NCI-H1694 treated with DMSO at 0.1 percent for 48 hours (cell line): ENCODE measurements around the gene C3orf18.

Experiments used
- DNase-seq: peaks from one replicate; lab custom pipeline; 2025; lab: John Stamatoyannopoulos, UW

C3orf18 gene

GRCh38 chr3:50603261-50604109 is 35.9 kb upstream of the C3orf18 start:
- no peak for DNase-seq

DNA sequence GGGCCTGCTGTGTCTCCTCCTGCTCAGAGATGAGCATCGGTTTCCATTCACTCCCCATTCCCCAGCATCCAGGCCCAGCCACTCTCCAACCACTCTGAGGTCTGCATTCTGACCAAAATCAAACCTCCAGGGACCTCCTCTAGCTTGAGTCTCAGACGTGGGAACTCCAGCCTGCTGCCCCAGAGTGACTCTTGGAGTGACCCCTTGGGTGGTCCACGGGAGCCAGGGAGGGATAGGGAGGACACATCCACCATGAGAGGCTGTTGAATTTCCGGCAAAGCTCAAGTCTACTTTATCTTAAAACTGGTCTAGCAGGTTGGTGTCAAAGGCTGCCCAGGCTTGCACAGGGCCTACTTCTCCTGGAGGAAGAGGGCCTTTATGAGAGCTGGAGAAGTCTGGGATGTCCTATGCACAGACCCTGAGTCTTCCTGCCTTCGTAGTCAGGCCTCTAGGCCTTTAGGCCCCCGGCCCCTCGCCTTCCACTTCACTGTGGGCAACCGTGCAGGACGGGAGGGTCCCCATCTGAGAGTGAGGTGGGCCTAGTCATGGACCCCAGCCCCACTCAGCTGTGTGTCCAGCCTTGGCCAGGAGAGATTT is 35.1 kb upstream of the C3orf18 start:
- no peak for DNase-seq

- DNase-seq: peak; percentile 76
Measured at GRCh38 chr3:50600841-50601591, 33.5 kb upstream of the C3orf18 start.

DNA sequence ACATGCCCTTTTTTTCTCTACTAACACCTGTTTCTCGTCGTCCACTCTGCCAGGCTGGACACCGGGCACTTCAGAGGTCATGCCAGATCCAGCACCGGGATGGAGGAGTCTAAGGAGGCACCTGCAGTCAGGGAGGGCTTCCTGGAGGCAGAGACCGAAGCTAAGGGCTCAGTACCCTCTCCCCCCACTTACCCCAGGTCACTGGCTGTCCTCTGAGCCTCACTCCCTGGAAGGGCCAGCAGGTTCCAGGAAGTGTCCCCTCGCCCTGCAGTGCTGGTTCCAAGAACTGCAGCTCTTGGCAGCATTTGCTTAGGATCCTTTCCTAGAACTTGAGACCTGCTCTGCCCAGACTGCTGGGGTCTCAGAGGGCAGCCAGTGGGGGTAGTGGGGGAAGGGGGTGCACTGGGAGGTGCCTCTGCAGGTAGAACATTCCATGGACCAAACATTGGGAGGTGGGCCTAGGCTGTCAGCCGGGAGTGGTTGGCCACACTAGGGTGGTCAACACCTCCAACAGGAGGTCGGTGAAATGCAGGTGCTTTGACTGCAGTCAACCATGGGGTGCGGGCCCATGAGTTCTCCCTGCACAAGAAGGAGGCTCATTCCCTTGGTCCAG is 32.7 kb upstream of the C3orf18 start:
- DNase-seq: no peak

- no peak for DNase-seq
Measured at GRCh38 chr3:50599716-50600118, 32.2 kb upstream of the C3orf18 start.

DNA sequence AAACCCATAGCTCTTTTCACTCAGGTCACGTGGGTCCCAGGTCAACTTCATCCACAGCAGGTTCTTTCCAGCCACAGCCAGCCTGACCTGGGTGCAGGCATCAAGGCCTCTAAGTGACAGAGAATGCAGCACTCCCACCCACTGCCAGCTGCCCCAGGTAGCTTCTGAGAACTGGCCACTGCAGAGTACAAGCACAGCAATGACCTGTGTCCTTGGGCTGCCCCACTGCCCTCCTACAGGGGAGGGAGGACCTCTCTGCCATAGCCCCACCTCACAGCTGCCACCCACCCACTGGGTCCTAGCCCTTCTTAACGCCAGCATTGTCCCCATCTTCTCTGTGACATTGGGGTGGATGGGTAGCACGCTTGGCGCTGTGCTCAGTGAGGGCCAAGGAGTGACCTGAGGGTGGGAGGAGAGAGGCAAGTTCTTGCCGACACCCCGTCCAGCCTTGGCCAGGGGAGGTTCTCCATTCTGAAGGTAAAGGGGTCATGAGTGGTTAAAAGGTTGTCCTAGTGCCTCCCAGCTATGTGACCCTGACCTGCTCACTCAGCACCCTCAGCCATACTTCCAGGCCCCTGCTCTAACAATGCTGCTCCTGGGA is 31.7 kb upstream of the C3orf18 start:
- no peak for DNase-seq

- no peak for DNase-seq
Measured at GRCh38 chr3:50594253-50594785, 26.8 kb upstream of the C3orf18 start.

DNA sequence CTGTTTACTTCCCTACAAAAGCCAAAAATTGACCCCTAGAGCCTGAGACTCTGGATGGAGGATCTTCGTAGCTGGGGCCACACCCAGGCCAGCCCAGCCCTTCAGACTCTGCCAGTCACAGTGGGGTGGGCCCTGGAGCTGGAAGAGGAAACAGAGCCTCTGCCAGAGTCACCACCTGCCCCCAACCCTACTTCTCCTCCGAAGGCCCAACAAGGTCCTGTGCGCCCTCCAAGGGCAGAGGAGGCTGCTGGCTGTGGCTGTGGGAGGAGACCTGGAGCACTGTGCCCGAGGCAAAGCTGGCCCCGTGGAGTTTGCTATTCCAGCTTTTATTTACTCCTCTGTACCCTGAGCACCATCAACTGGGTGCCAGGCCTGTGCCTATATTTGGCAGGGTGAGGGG is 25.0 kb upstream of the C3orf18 start:
- no peak for DNase-seq

- DNase-seq: no peak
Measured at GRCh38 chr3:50591196-50591741, 23.7 kb upstream of the C3orf18 start.

DNA sequence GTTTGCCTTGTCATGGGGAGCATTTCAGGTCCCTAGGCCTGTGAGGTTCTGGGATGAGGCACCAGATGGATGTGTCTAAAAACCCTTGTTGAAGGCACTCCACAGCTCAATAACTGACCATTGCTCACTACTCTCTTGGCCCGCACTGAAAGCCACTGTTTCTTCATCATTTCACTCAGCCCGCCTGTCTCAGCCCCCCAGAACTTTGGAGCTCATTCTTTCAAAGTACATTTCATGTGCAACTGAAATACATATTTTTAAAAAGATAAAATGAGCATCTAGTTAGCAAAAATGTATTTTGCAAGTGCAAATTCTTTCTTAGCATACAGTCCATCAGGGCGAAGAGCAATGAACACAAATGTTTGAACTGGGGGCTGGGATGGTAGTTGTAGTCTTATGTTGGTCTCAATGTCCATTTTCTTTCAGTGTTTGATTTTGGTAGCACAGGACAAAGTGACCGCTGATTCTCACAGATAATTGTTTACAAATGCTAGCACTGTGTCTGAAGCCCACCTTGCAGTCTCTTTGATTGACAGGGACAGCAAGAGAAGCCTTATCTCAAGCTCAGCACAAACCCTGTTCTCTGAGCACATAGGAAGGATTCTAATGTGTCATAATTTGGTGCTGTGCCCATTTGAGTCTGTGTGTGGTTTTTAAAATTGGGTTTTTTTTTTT is 21.3 kb upstream of the C3orf18 start:
- no peak for DNase-seq

- DNase-seq: no peak
Measured at GRCh38 chr3:50587806-50588758, 20.5 kb upstream of the C3orf18 start.

GRCh38 chr3:50587373-50587772 is 19.8 kb upstream of the C3orf18 start:
- no peak for DNase-seq

DNA sequence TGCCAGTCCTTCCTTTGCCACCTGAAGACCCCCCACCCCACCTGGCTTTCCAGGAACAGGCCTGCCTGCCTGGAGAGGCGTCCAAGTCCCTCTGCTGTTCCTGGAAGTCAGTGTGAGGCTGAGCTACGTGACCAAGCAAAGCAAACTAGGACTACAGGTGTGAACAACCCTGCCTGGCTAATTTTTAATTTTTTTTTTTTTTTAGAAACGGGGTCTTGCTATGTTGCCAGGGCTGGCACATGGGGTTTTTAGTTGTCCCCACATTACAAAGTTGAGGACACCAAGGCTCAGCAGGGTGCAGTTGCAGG is 19.2 kb upstream of the C3orf18 start:
- DNase-seq: no peak

DNA sequence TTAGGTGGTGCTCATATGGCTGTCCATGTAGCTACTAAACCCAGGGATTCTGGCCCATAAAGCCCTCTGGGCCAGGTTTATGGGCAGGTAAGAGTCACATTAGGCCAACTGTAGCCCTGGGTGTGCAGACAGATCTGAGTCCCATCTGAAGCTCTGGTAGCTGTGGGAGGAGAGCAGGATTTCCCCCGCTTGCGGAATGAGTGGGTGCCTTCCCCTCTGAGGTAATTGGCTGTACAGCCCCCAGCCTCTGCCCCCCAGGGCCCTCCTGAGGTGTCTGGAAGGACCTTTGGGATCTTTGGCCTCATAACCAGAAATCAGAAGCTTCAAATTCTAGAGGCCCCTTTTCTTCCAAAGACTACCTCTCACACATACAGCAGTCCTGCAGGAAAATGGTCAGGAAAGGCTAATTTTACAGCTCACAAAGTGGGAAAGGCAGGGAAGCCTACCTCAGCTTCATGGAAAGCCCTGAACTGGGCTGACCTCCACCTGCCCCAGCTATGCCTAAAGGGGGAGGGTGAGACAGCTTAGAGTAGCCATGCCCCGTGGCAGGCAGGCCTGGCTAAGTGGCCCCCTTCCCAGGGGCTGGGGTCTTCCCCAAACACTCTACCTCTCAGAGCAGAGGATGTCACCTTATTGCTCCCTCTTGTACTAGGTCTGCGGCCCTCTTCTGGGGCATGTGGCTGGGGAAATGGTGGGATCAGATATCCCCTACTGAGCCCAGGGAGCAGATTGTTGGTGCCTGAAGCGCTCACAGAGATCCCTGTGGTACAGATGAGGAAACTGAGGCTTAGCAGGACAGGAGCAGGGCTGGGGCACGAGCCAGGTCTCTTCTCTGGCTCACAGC is 18.6 kb upstream of the C3orf18 start:
- DNase-seq: no peak

DNA sequence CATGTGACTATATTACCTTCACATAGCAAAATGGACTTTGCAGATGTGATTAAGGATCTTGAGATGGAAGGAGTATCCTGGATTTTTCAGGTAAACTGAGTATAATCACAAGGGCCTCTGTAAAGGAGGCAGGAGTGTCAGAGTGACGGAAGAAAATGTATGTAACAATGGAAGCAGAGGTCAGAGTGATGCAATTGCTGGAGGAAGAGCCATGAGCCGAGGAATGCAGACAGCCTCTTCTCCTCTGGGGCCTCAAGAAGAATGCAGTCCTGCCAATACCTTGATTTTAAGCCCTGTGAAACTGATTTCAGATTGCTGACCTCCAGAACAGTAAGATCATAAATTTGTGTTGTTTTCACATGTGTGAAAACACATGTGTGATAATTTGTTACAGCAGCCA is 16.8 kb upstream of the C3orf18 start:
- DNase-seq: no peak

DNA sequence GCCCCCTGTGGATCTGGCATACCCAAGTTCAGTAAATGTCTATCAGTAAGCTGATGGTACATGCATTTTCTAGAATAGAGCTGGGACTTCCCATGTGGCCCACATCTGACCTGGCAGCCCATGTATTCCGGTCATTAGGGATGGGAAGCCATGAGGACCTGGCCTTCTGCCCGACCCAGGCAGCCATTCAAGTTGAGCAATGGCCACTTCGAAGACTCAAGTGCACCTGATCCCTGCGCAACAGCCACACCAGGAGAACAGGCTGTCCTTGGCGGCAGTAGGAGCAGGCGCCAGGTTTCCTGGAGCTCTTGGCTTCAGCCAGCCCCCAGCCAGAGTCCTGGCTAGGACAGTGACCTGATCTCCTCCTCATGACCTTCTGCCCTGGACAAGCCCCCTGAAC is 16.4 kb upstream of the C3orf18 start:
- no peak for DNase-seq

- no peak for DNase-seq
Measured at GRCh38 chr3:50582083-50582482, 14.5 kb upstream of the C3orf18 start.

DNA sequence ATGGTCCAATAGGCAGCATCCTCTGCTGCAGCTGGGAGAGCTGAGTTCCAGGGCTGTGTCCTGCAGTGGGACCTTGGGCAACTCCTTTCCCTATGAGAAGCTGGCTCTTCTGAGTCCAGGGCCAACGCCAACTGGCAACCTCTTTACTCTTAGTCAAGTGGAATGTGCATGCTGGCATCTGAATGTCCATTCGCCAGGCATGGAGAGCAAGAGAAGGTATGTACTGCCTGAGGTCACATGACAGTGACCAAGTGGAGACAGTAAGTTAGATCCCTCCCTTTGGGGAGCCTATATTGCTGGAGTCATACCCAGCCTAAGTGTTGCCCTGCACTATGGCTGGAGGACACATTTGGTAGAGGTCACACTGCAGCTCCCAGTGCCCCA is 13.9 kb upstream of the C3orf18 start:
- no peak for DNase-seq
